OCI-LY3 (cell line): Measurements from ENCODE around the gene HOXD8.

Experiments
- H2AFZ ChIP-seq: fragments of 200-600, 300-600 bp; shearing (Covaris generic); 2 replicates; pipeline ENCODE4 v1.6.0; 2014; ENCODE audit warnings: antibody characterized with exemption, low read depth, low read length
- H3K27ac ChIP-seq: fragments of 200-600, 300-600 bp; sonication (generic); 2 replicates; pipeline ENCODE4 v1.5.1; 2014; ENCODE audit warnings: mild to moderate bottlenecking, low read length, moderate library complexity, mixed read lengths
- H3K27me3 ChIP-seq: fragments of 200-600, 300-600 bp; sonication (generic); 2 replicates; pipeline ENCODE4 v1.6.1; 2014; ENCODE audit warnings: low read depth, low read length, mixed read lengths
- H3K36me3 ChIP-seq: fragments of 200-600, 300-600 bp; sonication (generic); replicated peaks from 2 replicates; pipeline ENCODE3; 2014; ENCODE audit warnings: low read depth, low read length, mixed read lengths
- H3K4me1 ChIP-seq: fragments of 300-600, 200-600 bp; sonication (generic); 2 replicates; pipeline ENCODE4 v1.6.1; 2014; ENCODE audit warnings: low read length, mixed read lengths
- H3K4me2 ChIP-seq: fragments of 200-600, 300-600 bp; sonication (generic); 2 replicates; pipeline ENCODE4 v1.6.1; 2014; ENCODE audit warnings: low read length, mixed read lengths
- H3K4me3 ChIP-seq: fragments of 300-600, 200-600 bp; sonication (generic); 2 replicates; pipeline ENCODE4 v1.5.1; 2014; ENCODE audit warnings: antibody characterized with exemption, mild to moderate bottlenecking, low read length, moderate library complexity
- H3K79me2 ChIP-seq: fragments of 300-600, 200-600 bp; shearing (Covaris generic); 2 replicates; pipeline ENCODE4 v1.6.1; 2014; ENCODE audit warnings: mild to moderate bottlenecking, low read length, mixed read lengths
- H3K9ac ChIP-seq: fragments of 300-600, 200-600 bp; shearing (Covaris generic); 2 replicates; pipeline ENCODE4 v1.6.0; 2014; ENCODE audit warnings: mild to moderate bottlenecking, low read length, moderate library complexity
- H3K9me3 ChIP-seq: fragments of 200-600, 300-600 bp; shearing (Covaris generic); 2 replicates; pipeline ENCODE4 v1.6.1; 2014; ENCODE audit warnings: low read length, mixed read lengths; ENCODE audit not compliant: insufficient read depth
- H4K20me1 ChIP-seq: fragments of 200-600, 300-600 bp; sonication (generic); 2 replicates; pipeline ENCODE4 v1.6.1; 2016; ENCODE audit warnings: low read length, mixed read lengths; ENCODE audit not compliant: insufficient read depth
- EZH2phosphoT487 ChIP-seq: fragments of 200-600 bp; shearing (Covaris generic); IDR thresholded peaks from 2 replicates; pipeline ENCODE4 v1.6.1; 2018; ENCODE audit warnings: antibody characterized with exemption, mixed run types, low read depth
- TF ChIP-seq, protein P1 (sequence below): fragments of 200-600, 300-600 bp; sonication (generic); IDR thresholded peaks from 2 replicates; pipeline ENCODE4 v1.5.1; 2014; ENCODE audit warnings: antibody characterized with exemption, low read length, low read depth

HOXD8 gene

DNA sequence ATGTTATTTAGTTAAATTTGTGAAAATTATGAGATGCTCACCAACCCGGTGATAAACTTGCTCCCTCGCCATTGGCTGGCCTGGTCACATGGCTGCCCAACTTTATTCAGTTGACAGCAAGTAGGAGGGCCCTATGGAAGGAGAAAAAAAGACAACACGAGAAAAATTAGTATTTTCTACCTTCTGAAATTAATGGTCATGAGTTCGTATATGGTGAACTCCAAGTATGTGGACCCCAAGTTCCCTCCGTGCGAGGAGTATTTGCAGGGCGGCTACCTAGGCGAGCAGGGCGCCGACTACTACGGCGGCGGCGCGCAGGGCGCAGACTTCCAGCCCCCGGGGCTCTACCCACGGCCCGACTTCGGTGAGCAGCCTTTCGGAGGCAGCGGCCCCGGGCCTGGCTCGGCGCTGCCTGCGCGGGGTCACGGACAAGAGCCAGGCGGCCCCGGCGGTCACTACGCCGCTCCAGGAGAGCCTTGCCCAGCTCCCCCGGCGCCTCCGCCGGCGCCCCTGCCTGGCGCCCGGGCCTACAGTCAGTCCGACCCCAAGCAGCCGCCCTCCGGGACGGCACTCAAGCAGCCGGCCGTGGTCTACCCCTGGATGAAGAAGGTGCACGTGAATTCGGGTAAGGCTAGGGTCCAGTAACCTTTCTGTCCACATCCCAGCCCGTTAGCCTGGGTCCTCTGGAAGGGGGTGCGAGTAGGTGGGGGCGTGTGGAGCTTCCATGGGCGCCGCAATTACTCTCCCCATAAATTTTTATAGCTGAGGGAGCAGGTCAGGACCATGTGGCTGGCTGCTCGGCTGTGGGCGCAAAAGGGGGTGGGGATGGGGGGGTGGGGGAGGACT lies 22.2 kb downstream of the HOXD8 start, which contains the start of gene HOXD4:
TSS of gene HOXD4 (plus strand) at position 109 of the 846 bp plus-strand sequence. CDS start at position 193, 84 bp downstream.
- no peaks in the 10 kb centered on the region for H4K20me1 ChIP-seq
- H2AFZ ChIP-seq, result no peak within 1 kb of the TSS
- no peaks in the 10 kb centered on the region for H3K79me2 ChIP-seq
- no peaks in the 10 kb centered on the region for H3K4me1 ChIP-seq
- H3K9ac ChIP-seq, result no peak within 1 kb of the TSS
- no peak within 1 kb of the TSS for H3K4me2 ChIP-seq
- TF ChIP-seq, protein P1, sequence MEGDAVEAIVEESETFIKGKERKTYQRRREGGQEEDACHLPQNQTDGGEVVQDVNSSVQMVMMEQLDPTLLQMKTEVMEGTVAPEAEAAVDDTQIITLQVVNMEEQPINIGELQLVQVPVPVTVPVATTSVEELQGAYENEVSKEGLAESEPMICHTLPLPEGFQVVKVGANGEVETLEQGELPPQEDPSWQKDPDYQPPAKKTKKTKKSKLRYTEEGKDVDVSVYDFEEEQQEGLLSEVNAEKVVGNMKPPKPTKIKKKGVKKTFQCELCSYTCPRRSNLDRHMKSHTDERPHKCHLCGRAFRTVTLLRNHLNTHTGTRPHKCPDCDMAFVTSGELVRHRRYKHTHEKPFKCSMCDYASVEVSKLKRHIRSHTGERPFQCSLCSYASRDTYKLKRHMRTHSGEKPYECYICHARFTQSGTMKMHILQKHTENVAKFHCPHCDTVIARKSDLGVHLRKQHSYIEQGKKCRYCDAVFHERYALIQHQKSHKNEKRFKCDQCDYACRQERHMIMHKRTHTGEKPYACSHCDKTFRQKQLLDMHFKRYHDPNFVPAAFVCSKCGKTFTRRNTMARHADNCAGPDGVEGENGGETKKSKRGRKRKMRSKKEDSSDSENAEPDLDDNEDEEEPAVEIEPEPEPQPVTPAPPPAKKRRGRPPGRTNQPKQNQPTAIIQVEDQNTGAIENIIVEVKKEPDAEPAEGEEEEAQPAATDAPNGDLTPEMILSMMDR, result no peak
- TF ChIP-seq EZH2phosphoT487, result no peak
- no peaks in the 10 kb centered on the region for H3K27me3 ChIP-seq
- H3K4me3 ChIP-seq, result no peak within 1 kb of the TSS
- H3K27ac ChIP-seq, result no peak within 1 kb of the TSS
- no peaks in the 10 kb centered on the region for H3K9me3 ChIP-seq
- H3K36me3 ChIP-seq, result no peaks in the 10 kb centered on the region

DNA sequence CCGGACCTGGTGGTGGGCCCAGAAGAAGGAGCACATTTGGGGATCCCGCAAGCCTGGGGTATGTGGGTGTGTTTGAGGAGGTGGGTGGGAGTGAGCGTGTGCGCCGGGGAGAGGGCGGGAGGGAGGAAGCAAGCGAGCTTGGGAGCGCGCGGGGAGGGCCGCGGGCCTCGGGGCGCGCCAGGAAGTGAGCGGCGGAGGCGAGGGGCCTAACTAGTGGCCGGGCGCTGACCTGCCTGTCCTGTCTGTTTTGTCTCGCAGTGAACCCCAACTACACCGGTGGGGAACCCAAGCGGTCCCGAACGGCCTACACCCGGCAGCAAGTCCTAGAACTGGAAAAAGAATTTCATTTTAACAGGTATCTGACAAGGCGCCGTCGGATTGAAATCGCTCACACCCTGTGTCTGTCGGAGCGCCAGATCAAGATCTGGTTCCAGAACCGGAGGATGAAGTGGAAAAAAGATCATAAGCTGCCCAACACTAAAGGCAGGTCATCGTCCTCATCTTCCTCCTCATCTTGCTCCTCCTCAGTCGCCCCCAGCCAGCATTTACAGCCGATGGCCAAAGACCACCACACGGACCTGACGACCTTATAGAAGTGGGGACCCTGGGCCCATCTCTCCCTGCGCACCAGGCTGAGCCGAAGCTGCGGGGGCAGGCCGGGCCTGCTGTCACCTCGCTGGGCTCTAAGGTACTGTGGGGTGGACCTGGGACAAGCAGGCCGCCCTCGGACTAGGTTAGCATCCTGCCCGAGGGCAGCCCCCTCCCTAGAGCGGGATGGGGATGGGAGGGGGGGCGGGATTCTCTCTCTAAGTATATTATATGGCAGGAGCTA lies 23.1 kb downstream of the HOXD8 start:
- Histone ChIP-seq H3K4me1 (no peaks in the 10 kb centered on the region), H3K27me3 (no peaks in the 10 kb centered on the region), H3K36me3 (no peaks in the 10 kb centered on the region), H3K27ac (no peak overlapping the region), H3K9me3 (no peaks in the 10 kb centered on the region), H3K4me2 (no peak overlapping the region), H3K9ac (no peak overlapping the region), H4K20me1 (no peaks in the 10 kb centered on the region), H2AFZ (no peak overlapping the region), H3K79me2 (no peaks in the 10 kb centered on the region), H3K4me3 (no peak overlapping the region)
- TF ChIP-seq, protein P1, result no peak
- no peak for TF ChIP-seq EZH2phosphoT487

DNA sequence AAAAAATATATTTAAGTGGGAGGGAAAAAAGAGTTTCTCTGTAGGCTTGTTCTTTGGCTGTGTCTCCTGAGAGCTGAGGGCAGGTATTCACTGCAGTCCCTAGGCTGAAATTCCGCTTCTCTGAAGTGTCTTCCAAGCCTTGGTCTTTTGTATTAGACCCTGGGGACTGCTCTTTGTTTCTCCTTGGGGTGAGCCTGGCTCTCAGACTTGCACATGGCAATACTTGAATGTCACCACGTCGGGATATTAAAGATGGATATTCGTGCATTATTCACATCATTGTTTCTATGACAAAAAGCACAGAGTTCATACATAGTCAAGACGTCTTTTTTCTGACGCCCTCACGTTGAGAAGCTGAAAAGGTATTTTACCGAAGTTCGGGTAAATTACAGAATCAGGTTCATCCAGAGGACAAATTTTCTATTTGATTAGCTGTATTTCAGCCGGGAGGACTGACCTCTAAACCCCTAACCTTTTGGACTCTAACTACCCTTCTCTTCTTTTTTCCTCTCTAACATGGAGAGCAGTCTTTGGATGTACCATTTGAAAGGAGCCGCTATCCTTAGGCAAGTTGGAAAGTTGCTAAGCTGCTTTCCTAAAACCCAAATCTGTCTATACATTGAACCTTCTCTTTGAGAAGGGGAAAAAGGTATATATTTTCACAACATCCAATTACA lies 25.2 kb downstream of the HOXD8 start:
- no peak overlapping the region for H3K9ac ChIP-seq
- no peaks in the 10 kb centered on the region for H3K79me2 ChIP-seq
- no peak overlapping the region for H3K27ac ChIP-seq
- no peak overlapping the region for H3K4me2 ChIP-seq
- no peaks in the 10 kb centered on the region for H3K9me3 ChIP-seq
- H3K4me1 ChIP-seq, result no peaks in the 10 kb centered on the region
- no peak for TF ChIP-seq EZH2phosphoT487
- TF ChIP-seq, protein P1, result no peak
- no peaks in the 10 kb centered on the region for H3K27me3 ChIP-seq
- no peaks in the 10 kb centered on the region for H3K36me3 ChIP-seq
- no peak overlapping the region for H2AFZ ChIP-seq
- H3K4me3 ChIP-seq, result no peak overlapping the region
- no peaks in the 10 kb centered on the region for H4K20me1 ChIP-seq
